Right renal cortex interstitium (tissue), 3 donors: ENCODE measurements around the gene HOXB1. TPM values are rescaled to one million over a fixed set of nuclear protein-coding genes. Genes with fewer than 3 reads are reported as not detected.

Experiments used
- polyA plus RNA-seq, 3 donors: library from polyadenylated mRNA; unstranded; fragments of 120-200 nt; gene quantifications; one replicate each; pipeline ENCODE4 v1.2.1, GENCODE V29; 2013; ENCODE audit not compliant: insufficient read length in 3 of 3

HOXB1 gene
- polyA plus RNA-seq, 3 donors: 0.17 to 0.35 (median 0.26) TPM

Other genes with a start within 250 kb of the HOXB1 start
- gene SKAP1, start 100.8 kb downstream of the HOXB1 start, polyA plus RNA-seq: 10 to 100 TPM; 12.0 to 13.6 (median 13.0) TPM
- 10 to 100 TPM; 38.2 to 49.0 (median 39.4) TPM for gene HOXB2, start 14.1 kb upstream of the HOXB1 start, polyA plus RNA-seq
- 1 to 10 TPM; 6.8 to 9.6 (median 7.8) TPM for gene HOXB4, start 47.3 kb upstream of the HOXB1 start, polyA plus RNA-seq
- 100 to 1,000 TPM; 105 to 150 (median 118) TPM for gene HOXB3, start 59.2 kb upstream of the HOXB1 start, polyA plus RNA-seq
- 10 to 100 TPM; 20.4 to 27.5 (median 20.8) TPM for gene HOXB5, start 62.8 kb upstream of the HOXB1 start, polyA plus RNA-seq
- 10 to 100 TPM; 69.6 to 81.4 (median 72.6) TPM for gene HOXB6, start 74.0 kb upstream of the HOXB1 start, polyA plus RNA-seq
- gene HOXB7, start 80.0 kb upstream of the HOXB1 start, polyA plus RNA-seq: 10 to 100 TPM; 44.7 to 50.2 (median 48.7) TPM
- gene HOXB8, start 84.3 kb upstream of the HOXB1 start, polyA plus RNA-seq: 10 to 100 TPM; 38.8 to 40.6 (median 39.7) TPM
- 10 to 100 TPM; 51.5 to 70.6 (median 68.4) TPM for gene HOXB9, start 95.3 kb upstream of the HOXB1 start, polyA plus RNA-seq
- gene PRAC1, start 191.5 kb upstream of the HOXB1 start, polyA plus RNA-seq: not detected
- gene PRAC2, start 192.2 kb upstream of the HOXB1 start, polyA plus RNA-seq: not detected
- not detected for gene HOXB13, start 197.7 kb upstream of the HOXB1 start, polyA plus RNA-seq